Posterior vena cava (tissue), 2 donors: Measurements from ENCODE around the gene NLRP12. TPM values are rescaled to one million over a fixed set of nuclear protein-coding genes. Genes with fewer than 3 reads are reported as not detected.
"Not testable (repeated sequence)": the region's sequence is repeated elsewhere in the genome, so short reads cannot be mapped to it uniquely, and the experiment has no call there.

Source experiments
- DNase-seq: peaks from one replicate; pipeline ENCODE4 v3.0.0-alpha.2; 2020; ENCODE audit warnings: low spot score
- intact Hi-C, 2 donors: fragments of 100-400 bp; cut with DNase I; formaldehyde crosslinking; loops; one replicate each; pipeline versions ENCODE4 v1.14.1 to v1.14.2; 2022 to 2023
- long read RNA-seq, 2 donors: library from polyadenylated mRNA; unstranded; transcript quantifications; one replicate each; pipeline ENCODE4 v2.0.0, GENCODE V29; 2020 to 2021
- total RNA-seq, 2 donors: library from RNA; stranded (reverse); fragmentation: NEBNext Ultra II Directional; extraction: Animal tissue kit (Norgen Biotek cat#: 25700); gene quantifications; one replicate each; pipeline ENCODE4 v1.2.1, GENCODE V29; 2021
- donor health status: DM: yes; HTN: yes; CAD: no.
- donor health status: DM: yes; HTN: yes; CAD: no.

The NLRP12 gene
- total RNA-seq = 1 to 10 TPM; 1.8 to 2.0 TPM
- long read RNA-seq, donor 1, partial matches to known transcripts = 0 of 1 reads
- long read RNA-seq, donor 1, other reads (novel, unspliced or antisense) = 1 of 1 reads
- long read RNA-seq, donor 2, partial matches to known transcripts = 3 of 4 reads
- long read RNA-seq, donor 2, other reads (novel, unspliced or antisense) = 1 of 4 reads

GRCh38 chr19:53824134-53824611 is at the start of gene NLRP12:
NLRP12 (minus strand) TSS chr19:53824314; CDS start chr19:53824174, 140 bp downstream.
- intact Hi-C loops = loop anchor here in 1 of 2 donors (5.0 kb wide), 1 partner anchor 473 kb away; no protein-coding TSS in a partner anchor
- no peak for DNase-seq

GRCh38 chr19:53872762-53873161 is 48.6 kb upstream of the NLRP12 start:
- no peak for DNase-seq
- intact Hi-C loops = no loop called here

- DNase-seq = no peak
- intact Hi-C loops = no loop called here
These were observed 47.3 kb upstream of the NLRP12 start for GRCh38 chr19:53871454-53871853.

- no peak for DNase-seq
- intact Hi-C loops = no loop called here
These were observed 46.4 kb upstream of the NLRP12 start for GRCh38 chr19:53870485-53870844.

GRCh38 chr19:53869805-53870484 is 45.8 kb upstream of the NLRP12 start:
- intact Hi-C loops, DNase-seq: not testable (repeated sequence)

GRCh38 chr19:53868892-53869804 is 45.0 kb upstream of the NLRP12 start:
- DNase-seq = peak; percentile 98
- intact Hi-C loops = no loop called here

GRCh38 chr19:53868091-53868891 is 44.2 kb upstream of the NLRP12 start:
- intact Hi-C loops = no loop called here
- DNase-seq = peak; percentile 92

GRCh38 chr19:53867225-53868090 is 43.3 kb upstream of the NLRP12 start, which contains the start of gene MYADM:
MYADM (plus strand) TSS chr19:53867883; CDS start chr19:53873530, 5,647 bp downstream.
- intact Hi-C loops = no loop called here

GRCh38 chr19:53866865-53867224 is 42.7 kb upstream of the NLRP12 start:
- peak; percentile 84 for DNase-seq
- intact Hi-C loops = no loop called here

More at GRCh38 chr19:53867225-53868090, 43.3 kb upstream of the NLRP12 start, which contains the start of gene MYADM:
- DNase-seq = peak; percentile 100

GRCh38 chr19:53865918-53866864 is 42.1 kb upstream of the NLRP12 start:
- intact Hi-C loops = no loop called here

GRCh38 chr19:53865523-53865917 is 41.4 kb upstream of the NLRP12 start:
- intact Hi-C loops = no loop called here
- no peak for DNase-seq

More at GRCh38 chr19:53865918-53866864, 42.1 kb upstream of the NLRP12 start:
- peak; percentile 96 for DNase-seq

GRCh38 chr19:53864308-53864836 is 40.3 kb upstream of the NLRP12 start:
- no peak for DNase-seq
- intact Hi-C loops = no loop called here

- intact Hi-C loops = no loop called here
- no peak for DNase-seq
These were observed 29.6 kb upstream of the NLRP12 start for GRCh38 chr19:53853707-53854106.

- no peak for DNase-seq
- intact Hi-C loops = no loop called here
These were observed 25.1 kb upstream of the NLRP12 start for GRCh38 chr19:53849237-53849676.

- intact Hi-C loops = no loop called here
- DNase-seq = no peak
These were observed 23.4 kb upstream of the NLRP12 start for GRCh38 chr19:53847555-53847954.

GRCh38 chr19:53844849-53845246 is 20.7 kb upstream of the NLRP12 start:
- no peak for DNase-seq
- intact Hi-C loops = no loop called here

GRCh38 chr19:53840914-53841313 is 16.8 kb upstream of the NLRP12 start:
- intact Hi-C loops = loop anchor here in 1 of 2 donors (2.0 kb wide), 1 partner anchor 186 kb away; no protein-coding TSS in a partner anchor
- DNase-seq = not testable (repeated sequence)
